ENCODE results near the gene TNFAIP2.
"Not testable (repeated sequence)": the region's sequence is repeated elsewhere in the genome, so short reads cannot be mapped to it uniquely, and the experiment has no call there.

The TNFAIP2 gene

DNA sequence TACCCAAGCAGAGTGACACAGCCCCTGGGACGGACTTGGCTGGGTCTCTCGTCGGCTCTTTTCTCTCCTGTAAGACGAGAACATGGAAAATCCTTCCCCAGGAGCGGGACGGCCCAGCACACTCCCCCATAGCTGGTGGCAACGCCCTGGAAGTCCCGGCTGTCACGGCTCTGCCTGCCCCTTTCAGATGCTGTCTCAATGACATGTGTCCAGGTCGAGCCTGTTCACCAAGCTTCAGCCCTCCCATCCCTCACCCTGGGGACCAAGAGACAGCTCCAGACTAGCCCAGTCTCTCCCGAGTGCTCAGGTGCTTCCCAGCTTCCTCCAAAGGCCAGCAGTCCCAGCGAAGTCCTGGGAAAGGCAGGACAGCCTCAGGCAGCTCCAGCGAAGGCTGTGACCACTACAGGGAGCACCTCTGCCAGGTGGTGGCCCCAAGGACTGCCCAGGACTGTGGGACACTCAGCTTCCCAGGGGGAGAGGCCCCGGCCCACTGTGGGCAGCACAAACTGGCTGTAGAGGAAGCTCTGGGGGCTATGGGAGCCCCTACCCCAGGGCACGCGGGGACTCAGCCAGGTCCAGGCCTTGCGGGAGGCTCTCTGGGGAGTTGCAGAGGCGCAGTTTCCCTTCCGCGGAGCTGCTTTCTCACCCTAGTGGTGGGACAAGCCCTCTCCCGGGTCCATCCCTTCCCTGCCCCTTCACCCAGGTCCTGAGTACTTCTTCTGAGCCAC lies 33.6 kb downstream of the TNFAIP2 start:
- DNase-seq = no peak

DNA sequence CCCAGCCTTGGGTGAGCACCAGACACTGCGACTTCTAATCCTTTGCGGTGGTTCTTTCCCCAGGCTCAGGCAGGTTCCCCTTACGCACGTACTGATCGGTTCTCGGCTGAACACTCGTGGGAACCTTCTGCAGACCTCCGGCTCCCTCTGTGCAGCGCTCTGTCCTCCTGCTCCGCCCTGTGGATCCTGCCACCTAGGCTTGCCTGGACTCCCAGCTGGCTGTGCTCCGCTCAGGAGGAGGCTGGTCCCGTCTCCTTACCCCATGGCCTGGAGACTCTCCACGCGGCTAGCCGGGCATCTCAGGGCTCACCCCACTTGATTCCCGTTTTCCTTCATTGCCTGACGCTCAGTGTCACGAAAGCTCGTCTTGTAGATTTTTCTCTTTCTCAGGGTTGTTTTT lies 34.7 kb downstream of the TNFAIP2 start:
- DNase-seq = no peak

DNA sequence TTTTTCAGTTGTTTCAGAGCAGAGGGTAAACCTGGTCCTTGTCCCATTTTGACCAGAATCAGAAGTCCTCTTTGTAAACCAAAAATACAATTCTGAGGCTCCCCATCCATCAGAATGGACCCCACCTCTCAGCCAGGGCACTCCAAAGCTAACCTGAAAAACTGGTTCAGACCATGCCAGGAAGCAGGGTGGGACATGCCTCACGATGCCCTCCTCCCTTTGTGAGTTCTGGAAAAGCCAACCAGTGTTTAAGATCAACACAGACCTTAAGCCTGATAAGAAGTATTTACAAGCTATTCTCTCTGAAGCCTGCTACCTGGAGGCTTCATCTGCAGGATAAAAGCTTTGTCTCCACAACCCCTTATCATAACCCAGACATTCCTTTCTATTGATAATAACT lies 35.4 kb downstream of the TNFAIP2 start:
- no peak for DNase-seq

DNA sequence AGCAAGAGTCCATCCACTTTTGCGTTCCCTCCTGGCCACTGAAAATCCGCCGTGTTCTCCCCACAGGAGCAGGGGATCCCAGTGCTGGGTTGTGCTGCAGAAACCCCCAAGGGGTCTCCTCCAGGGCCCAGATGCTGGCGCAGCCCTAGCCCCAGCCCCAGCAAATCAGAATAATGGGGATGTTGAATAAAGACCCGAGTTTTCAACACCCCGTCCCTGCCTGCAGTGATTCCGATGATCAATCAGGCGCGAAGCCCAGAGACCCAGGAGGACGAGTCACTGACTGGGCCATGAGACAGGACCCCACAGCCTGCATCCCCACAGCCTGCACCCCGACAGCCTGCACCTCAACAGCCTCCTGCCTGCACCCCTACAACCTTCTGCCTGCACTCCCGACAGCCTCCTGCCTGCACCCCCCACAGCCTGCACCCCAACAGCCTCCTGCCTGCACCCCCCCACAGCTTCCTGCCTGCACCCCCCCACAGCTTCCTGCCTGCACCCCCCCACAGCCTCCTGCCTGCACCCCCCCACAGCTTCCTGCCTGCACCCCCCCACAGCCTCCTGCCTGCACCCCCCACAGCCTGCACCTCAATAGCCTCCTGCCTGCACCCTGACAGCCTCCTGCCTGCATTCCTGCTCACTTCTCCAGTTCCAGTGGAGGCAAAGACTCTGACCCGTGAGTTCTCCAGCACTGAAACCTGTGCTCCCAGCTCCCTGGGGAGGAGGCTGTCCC lies 37.2 kb downstream of the TNFAIP2 start:
- no peak for DNase-seq

- DNase-seq = no peak
Observed at GRCh38 chr14:103161054-103161397, 37.8 kb downstream of the TNFAIP2 start.

DNA sequence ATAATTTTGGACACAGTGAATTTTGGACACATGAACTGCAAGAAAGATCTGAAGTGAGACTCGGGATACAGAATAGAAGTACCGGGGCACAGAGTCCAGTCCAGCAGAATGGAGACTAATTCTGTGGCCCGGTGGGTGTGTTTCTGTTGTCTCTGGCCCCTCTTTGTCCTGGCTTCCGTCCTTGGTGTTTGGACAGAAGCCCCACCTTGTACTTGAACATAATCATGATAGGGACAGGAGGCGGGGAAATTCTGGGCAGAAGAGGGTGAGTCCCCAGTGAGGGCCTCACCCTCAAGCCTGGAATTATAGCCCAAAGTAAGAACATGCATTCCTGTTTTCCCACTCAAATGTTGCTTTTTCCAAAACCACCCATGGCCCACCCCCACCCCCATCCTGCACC lies 39.9 kb downstream of the TNFAIP2 start:
- DNase-seq = no peak

GRCh38 chr14:103164006-103164405 lies 40.7 kb downstream of the TNFAIP2 start:
- DNase-seq = no peak

DNA sequence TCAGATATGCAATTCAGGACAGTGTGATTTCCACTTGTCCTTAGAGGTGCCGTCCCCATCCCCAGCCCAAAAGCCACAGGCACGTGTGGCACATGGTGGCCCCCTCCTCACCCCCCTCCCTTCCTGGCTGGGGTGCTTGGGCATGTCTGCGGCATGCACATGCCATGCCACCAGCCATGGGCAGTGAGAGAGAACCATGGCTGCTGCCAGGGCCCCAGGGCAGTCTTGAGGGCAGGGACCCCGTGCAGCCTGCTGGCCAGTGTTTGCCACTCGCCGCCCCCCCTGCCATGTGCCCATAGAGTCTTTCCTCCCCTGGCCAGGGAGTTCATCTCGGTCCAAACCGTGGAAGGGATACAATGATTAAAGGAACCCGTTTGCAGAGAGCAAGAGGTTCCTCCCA lies 41.5 kb downstream of the TNFAIP2 start:
- DNase-seq = no peak

- DNase-seq = no peak
Observed at GRCh38 chr14:103165323-103165722, 42.1 kb downstream of the TNFAIP2 start.

DNA sequence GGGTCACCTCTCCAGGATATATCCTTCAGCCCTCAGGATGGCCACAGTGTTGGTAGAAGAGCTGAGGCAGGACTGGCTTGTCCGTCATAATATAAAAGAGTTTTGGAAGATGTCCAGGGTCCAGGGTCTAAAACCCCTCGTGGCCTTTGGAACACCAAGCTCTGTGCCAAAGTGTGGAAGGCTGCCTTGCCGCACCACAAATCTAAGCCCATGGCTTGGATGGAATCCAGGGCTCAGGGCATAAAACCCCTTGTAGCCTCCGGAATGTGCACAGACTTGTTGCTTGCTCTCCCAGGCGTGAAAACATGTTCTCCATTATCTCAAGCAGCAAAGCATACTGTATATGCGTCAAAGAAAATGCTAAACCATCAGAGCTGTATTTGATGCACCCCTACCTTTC lies 46.7 kb downstream of the TNFAIP2 start:
- DNase-seq = no peak

DNA sequence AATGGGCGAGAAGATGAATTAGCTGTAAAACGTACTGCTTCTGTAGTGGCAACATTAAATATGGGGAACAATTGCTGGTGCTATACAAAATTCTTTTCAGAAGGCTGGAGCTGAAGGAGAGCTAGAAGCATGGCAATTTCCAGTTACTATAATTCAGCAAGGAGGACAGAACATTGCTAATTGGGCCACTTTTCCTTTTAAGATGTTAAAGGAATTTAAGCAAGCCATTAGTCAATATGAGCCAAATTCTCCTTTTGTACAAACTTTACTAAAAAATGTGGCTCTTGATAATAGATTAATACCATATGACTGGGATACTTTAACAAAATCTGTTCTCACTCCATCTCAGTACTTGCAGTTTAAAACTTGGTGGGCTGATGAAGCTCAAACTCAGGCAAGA lies 47.9 kb downstream of the TNFAIP2 start:
- DNase-seq = not testable (repeated sequence)

GRCh38 chr14:103172921-103173320 lies 49.7 kb downstream of the TNFAIP2 start:
- no peak for DNase-seq

- not testable (repeated sequence) for DNase-seq
Observed at GRCh38 chr14:103173887-103174286, 50.6 kb downstream of the TNFAIP2 start.

DNA sequence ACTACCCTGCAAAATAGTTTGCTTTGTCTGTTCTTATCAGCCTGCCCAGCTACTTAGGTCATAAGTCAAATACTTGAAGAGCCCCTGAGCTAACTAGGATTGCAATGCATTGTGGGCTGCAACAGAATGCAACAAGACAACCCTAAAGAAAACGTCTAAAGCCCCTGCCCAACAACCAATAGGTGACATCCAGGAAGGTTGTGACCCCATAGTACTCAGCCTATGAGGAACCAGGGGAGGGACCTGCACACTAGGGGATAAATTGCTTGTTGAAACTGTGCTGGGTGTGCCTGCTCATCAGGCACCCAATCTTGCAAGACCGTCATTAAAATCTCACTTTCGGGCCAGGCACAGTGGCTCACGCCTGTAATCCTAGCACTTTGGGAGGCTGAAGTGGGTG lies 52.9 kb downstream of the TNFAIP2 start:
- not testable (repeated sequence) for DNase-seq

DNA sequence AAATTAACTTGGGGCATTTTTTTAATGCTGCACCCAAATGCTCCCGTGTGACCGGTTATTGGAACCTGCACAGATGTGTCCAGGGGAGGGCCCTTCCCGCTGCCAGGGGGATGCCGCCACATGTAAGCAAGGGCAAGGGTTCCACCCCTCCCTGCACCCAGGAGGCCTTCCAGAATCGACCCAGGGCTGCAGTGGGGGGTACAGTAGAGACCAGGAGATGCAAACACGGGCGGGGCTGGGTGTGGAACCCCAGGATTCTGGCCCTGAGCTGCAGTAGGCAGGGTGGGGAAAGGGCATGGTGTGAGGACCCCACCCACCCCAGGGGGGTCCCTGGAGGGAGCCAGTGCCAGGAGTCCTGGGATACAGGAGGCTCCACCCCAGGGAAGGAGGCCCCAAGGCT lies 54.1 kb downstream of the TNFAIP2 start:
- DNase-seq = no peak

DNA sequence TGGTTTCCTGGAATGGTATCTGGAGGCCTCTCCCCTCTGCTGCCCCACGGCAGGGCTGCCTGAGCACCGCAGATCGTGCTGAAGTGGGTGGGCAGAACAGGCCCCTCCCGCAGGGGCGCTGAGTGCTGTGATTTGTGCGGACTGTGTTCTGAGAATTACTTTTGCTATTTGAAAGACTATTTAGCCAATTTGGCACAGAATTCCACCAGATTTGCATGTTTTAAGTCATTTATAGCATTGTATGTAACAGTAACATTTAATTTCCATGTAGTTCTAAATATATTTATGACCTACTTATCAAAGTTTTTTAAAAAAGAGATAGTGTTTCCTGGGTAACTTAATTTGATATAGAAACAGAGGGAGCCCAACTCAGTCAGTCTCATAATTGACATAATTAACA lies 55.3 kb downstream of the TNFAIP2 start:
- no peak for DNase-seq

GRCh38 chr14:103179094-103179493 lies 55.8 kb downstream of the TNFAIP2 start:
- no peak for DNase-seq

GRCh38 chr14:103180331-103180730 lies 57.1 kb downstream of the TNFAIP2 start:
- DNase-seq = no peak

- DNase-seq = no peak
Observed at GRCh38 chr14:103184046-103184445, 60.8 kb downstream of the TNFAIP2 start.

DNA sequence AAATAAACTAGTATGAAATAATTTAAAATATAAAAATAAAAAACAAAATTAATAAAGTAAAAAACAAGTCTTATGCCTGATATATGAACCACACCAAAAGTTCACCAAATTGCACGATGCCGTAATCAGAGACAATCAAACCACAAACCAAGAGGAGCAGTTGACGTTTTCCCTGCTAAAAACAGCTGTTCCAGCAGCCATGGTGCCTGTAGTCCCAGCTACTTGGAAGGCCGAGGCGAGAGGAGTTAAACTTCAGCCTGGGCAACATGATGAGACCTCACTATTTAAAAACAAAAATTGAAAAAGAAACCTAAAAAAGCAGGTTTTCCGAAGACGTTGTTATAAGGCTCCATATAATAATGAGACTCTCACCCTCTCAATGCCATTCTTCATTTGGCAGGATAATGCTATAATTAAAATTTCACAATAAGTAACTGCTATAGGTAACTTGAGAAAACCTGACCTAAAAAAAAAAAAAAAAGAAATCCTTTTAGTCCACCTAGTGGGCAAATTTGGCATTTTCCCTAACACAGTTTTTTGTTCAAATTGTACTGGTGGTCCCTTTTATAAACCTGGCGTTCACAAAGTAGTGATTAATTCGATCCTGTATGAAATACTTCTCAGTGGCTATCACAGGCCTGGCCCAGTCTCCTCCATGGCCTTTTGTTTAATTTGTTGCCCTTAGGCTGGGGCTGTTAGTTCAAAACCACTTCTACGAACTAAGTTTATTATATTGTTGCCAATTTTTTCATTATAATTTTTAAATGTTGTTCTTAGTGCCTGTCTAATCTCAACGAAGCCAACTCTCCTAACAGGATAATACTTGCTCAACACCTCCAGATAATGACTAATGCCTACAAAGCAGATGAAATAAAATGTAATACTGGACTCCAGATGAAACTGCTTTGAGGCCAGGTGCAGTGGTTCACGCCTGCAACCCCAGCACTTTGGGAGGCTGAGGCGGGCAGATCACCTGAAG lies 62.1 kb downstream of the TNFAIP2 start:
- DNase-seq = no peak

DNA sequence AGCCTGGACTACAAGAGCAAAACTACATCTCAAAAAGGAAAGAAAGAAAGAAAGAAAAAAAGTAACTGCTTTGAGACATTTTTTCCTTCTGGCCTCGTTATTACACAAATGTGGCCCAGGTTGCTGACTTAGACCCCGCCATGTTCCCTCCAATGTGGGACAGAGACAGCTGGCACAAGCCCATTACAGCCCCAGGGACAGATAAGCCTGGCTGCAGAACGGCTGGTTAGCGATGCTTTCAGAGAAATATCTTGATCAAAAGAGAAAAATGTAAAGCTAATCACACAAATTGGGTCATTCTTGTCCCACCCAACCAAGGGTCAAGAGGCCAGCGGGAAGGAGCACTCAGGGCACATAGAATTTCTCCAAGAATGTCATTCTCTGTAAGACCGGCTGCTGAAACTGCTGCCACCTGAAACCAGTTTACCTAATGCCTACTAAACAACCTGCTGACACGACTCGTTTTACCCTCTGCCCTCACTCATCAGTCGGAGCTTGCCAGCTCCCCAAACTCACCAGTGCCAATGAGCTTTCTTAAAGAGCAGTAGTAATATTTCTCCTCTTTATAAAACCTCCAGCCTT lies 63.1 kb downstream of the TNFAIP2 start:
- no peak for DNase-seq

Measured in midbrain (tissue), 1 donor.